GM18517 (cell line): ENCODE measurements around the gene DNAJC1.

Experiments
- ATAC-seq: cut with Tn5 transposase; IDR thresholded peaks from one replicate; pipeline ENCODE4 v1.9.1; 2021; ENCODE audit warnings: mild to moderate bottlenecking, moderate library complexity; ENCODE audit not compliant: unreplicated experiment

Gene DNAJC1

GRCh38 chr10:21962358-21962757 lies 41.2 kb downstream of the DNAJC1 start:
- ATAC-seq = no peak

- ATAC-seq = no peak
Measured at GRCh38 chr10:21961847-21962246, 41.7 kb downstream of the DNAJC1 start.

DNA sequence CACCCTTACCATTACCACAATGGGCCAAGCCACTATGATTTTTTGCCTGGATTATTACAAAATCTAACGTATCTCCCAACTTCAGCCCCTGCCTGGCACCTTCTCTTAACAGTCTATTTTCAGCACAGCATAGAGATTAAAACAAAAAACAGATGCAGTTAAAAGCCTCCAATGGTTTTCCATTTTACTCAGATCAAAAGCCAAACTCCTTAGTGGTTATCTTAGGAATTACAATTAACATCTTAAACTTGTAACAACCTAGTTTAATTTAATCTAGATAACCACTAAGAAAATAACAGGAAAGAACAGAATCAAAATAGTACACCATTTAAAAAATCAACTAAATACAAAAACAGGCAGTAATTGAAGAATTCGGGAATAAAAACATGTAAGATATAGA lies 43.5 kb downstream of the DNAJC1 start:
- no peak for ATAC-seq

GRCh38 chr10:21954690-21955089 lies 48.8 kb downstream of the DNAJC1 start:
- ATAC-seq = no peak

GRCh38 chr10:21954132-21954531 lies 49.4 kb downstream of the DNAJC1 start:
- ATAC-seq = no peak

DNA sequence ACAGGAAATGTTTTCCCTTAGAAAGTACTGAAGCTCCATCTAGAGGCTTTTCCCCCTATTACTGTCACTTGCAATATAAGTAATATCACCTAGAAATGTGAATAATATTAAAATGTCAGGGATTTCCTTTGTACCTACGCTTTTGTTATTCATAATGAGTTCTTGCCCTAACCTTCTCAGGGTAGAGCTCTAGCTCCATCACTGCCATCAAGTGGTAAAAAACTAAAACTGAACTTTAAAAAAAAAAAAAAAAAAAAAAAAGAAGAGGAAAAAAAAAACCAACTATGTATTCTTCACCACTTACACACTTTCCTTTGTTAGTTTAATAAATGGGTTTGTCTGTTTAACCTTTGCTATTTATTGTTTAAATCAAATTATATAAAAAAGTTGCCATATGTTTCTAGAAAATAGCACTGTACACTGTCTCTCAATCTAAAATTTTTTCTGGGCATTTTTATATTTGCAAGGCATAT lies 49.9 kb downstream of the DNAJC1 start:
- no peak for ATAC-seq

GRCh38 chr10:21950566-21950965 lies 53.0 kb downstream of the DNAJC1 start:
- ATAC-seq = no peak

- ATAC-seq = no peak
Measured at GRCh38 chr10:21946946-21947345, 56.6 kb downstream of the DNAJC1 start.

DNA sequence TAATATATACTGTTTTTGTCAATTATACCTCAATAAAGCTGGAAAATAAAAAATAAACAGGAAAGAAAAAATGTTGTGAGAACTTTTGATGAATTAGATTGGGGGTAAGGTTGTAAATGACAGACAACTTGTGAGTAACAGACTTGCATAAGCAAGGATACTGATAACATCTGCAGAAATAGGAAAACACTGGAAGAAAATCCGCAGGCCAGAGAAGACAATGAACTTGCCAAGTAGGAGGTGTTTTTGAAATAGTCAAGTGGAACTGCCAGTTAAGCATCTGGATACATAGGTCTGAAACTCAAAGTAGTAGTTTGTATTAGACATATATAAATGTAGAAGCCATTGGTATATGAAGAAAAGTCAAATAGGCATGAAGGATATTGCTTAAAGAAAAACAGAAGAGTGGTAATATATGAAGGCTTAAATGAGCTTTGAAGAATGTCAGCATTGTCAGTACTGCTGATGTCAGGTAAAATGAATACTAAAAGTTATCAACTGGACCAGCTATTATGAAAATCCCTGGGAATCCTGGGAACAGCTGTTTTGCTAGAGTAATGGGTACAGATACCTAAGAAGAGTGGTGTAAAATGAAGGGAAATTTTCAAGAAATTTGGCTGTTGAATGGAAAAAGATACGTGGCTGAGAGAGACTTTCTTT lies 58.7 kb downstream of the DNAJC1 start:
- ATAC-seq = no peak

DNA sequence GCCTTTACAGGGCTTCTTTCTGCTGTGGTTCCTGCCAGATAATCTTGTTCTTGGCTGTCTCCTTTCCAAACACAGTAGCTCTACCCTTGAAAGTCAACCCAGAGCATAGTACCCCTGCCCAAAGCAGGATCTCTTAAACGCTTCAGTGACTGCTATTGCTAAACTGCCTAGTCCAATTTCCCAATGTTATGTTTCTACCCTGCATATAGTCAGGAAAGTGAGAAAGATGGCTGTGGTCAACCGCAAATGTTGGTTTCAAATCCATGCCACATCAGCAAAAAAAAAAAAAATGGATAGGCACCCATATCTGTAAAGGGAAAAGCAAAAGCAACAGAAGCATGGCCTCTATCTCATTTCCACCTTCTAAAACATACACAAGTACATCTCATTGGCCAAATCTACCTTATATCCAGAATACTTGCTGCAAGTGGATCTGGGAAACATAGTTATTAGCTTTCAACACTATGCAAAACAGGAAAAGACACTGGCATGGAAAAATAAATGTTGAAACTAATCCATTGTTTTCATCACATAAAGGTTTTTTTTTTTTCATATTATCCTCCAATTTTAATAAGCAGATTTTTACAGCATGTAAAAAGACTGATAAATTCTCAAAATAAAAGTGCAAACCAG lies 59.8 kb downstream of the DNAJC1 start:
- no peak for ATAC-seq

GRCh38 chr10:21935439-21936023 lies 68.0 kb downstream of the DNAJC1 start:
- no peak for ATAC-seq

- ATAC-seq = no peak
Measured at GRCh38 chr10:21934307-21934706, 69.2 kb downstream of the DNAJC1 start.

DNA sequence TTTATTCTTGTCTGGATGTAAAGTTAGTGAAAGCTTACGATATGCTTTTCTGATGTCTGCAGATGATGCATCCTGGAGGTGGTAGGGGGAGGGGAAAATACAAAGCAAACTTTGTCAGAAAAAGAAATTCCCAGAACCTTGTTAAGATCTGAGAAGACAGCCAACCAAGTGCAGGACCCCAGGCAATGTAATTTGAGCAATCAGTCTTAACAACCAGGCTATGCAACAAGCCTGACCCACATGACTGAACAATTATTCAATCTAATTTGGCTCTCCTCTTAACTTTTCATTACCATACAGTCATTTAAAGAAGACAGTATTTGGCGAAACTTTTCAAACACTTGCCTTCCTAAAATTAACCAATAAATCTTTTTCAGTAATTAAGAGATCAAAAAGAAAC lies 74.5 kb downstream of the DNAJC1 start:
- ATAC-seq = no peak

DNA sequence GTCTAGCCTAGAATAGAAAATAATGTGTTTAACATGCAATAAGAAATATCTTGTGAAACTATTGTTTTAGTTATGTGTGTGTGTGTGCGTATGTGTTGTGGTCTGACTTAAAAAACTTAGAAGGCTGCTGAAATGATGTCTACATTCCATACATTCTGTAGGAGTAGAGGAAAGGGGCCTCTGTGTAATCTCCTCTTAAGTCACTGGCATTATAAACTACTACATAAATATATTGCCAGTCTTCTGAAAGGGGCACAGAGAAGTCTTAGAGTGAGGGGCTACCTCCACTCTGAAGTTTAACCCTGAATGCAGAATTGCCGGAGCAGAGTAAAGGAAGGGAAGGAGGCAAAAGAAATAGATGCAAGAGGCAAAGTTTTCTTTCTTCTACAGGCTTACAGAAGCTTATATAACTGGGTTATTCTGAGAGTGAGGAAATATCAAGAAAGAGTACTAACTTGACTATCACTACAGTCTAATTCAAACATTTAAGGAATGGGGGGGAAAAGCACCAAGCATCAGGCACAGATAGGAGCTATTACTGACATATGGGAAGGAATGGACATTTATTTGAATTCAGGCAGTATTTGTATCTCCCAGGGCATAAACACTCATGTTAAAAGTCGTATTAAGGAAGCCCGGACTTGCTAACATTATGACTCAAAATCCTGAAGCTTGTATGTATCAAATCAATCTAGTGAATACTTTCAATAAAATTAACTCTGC lies 75.7 kb downstream of the DNAJC1 start:
- no peak for ATAC-seq

- ATAC-seq = no peak
Measured at GRCh38 chr10:21926949-21927348, 76.6 kb downstream of the DNAJC1 start.

GRCh38 chr10:21926358-21926925 lies 77.1 kb downstream of the DNAJC1 start:
- no peak for ATAC-seq

DNA sequence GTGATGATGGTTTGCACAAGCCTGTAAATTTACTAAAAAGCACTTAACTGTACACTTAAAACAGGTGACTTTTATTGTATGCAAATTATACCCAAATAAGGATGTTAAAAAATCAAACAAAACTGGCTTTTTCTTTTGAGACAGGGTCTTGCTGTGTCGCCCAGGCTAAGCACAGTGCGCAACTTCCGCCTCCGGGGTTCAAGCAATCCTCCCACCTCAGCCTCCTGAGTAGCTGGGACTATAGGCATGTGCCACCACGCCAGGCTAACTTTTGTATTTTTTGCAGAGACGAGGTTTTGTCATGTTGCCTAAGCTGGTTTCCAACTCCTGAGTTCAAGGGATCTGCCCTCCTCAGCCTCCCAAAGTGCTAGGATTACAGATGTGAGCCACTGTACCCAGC lies 77.7 kb downstream of the DNAJC1 start:
- ATAC-seq = no peak

- ATAC-seq = no peak
Measured at GRCh38 chr10:21924511-21924910, 79.0 kb downstream of the DNAJC1 start.

- ATAC-seq = no peak
Measured at GRCh38 chr10:21920633-21921032, 82.9 kb downstream of the DNAJC1 start.

DNA sequence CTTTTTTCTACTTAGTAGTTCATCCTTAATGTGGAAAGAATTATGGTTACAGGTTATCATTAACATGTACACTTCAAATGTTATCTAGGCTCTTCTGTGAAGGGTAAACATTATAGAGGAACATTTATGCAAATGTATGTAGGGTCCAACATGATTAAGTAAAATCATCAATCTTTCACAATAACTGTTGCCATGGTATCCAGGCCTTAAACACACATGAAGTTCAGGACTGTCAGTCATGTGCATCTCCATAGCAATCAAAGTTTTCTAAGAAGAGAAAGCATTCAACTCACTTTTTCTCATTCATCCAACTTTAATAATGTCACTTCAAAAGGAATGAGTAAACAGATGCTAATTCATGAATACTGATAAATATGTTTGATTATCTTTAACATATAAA lies 83.6 kb downstream of the DNAJC1 start:
- no peak for ATAC-seq

GRCh38 chr10:21919117-21919516 lies 84.4 kb downstream of the DNAJC1 start:
- ATAC-seq = no peak
